22Rv1 (cell line): ENCODE results near the gene HIPK2.

Experiments used
- H3K27ac ChIP-seq: fragments of 450-650 bp; 2 replicates; pipeline ENCODE4 v1.5.1; 2017
- CTCF ChIP-seq: fragments of 450-650 bp; IDR thresholded peaks from 2 replicates; pipeline ENCODE4 v1.5.1; 2017; ENCODE audit warnings: mild to moderate bottlenecking
- ZFX ChIP-seq: fragments of 450-650 bp; IDR thresholded peaks from 2 replicates; pipeline ENCODE4 v1.6.1; 2017; ENCODE audit warnings: antibody characterized with exemption, borderline replicate concordance

The HIPK2 gene

GRCh38 chr7:139523199-139523941 lies 254.4 kb downstream of the HIPK2 start, which contains the start of gene CLEC2L:
CLEC2L (plus strand) TSS chr7:139523685; CDS start chr7:139523928, 243 bp downstream.
- H3K27ac ChIP-seq, result no peak within 1 kb of the TSS
- no peak for TF ChIP-seq ZFX
- TF ChIP-seq CTCF, result no peak; the same call in 1 of the 2 replicates

- H3K27ac ChIP-seq, result no peak overlapping the region
- TF ChIP-seq ZFX, result no peak
- no peak for TF ChIP-seq CTCF
These were observed 255.0 kb downstream of the HIPK2 start for GRCh38 chr7:139522830-139523198.

GRCh38 chr7:139521439-139521838 lies 256.4 kb downstream of the HIPK2 start:
- TF ChIP-seq ZFX, result no peak
- TF ChIP-seq CTCF, result no peak
- H3K27ac ChIP-seq, result no peak overlapping the region

GRCh38 chr7:139515266-139515665 lies 262.5 kb downstream of the HIPK2 start:
- no peak for TF ChIP-seq ZFX
- TF ChIP-seq CTCF, result no peak
- H3K27ac ChIP-seq, result no peak overlapping the region
